AG09319 (cell line): Measurements from ENCODE around the gene HPGD.

Experiments
- DNase-seq: peaks from one replicate; pipeline ENCODE4 v3.0.0-alpha.2; 2010; ENCODE audit warnings: low read depth; ENCODE audit errors: extremely low read depth
- TF ChIP-seq, protein P1 (sequence below): IDR thresholded peaks from 2 replicates; pipeline ENCODE4 v1.5.1; 2011; ENCODE audit warnings: low read depth, mild to moderate bottlenecking, inconsistent platforms, low read length, moderate library complexity

HPGD gene

GRCh38 chr4:174457468-174457867, 64.8 kb downstream of the HPGD start:
- TF ChIP-seq, protein P1, sequence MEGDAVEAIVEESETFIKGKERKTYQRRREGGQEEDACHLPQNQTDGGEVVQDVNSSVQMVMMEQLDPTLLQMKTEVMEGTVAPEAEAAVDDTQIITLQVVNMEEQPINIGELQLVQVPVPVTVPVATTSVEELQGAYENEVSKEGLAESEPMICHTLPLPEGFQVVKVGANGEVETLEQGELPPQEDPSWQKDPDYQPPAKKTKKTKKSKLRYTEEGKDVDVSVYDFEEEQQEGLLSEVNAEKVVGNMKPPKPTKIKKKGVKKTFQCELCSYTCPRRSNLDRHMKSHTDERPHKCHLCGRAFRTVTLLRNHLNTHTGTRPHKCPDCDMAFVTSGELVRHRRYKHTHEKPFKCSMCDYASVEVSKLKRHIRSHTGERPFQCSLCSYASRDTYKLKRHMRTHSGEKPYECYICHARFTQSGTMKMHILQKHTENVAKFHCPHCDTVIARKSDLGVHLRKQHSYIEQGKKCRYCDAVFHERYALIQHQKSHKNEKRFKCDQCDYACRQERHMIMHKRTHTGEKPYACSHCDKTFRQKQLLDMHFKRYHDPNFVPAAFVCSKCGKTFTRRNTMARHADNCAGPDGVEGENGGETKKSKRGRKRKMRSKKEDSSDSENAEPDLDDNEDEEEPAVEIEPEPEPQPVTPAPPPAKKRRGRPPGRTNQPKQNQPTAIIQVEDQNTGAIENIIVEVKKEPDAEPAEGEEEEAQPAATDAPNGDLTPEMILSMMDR: no peak
- DNase-seq: no peak

DNA sequence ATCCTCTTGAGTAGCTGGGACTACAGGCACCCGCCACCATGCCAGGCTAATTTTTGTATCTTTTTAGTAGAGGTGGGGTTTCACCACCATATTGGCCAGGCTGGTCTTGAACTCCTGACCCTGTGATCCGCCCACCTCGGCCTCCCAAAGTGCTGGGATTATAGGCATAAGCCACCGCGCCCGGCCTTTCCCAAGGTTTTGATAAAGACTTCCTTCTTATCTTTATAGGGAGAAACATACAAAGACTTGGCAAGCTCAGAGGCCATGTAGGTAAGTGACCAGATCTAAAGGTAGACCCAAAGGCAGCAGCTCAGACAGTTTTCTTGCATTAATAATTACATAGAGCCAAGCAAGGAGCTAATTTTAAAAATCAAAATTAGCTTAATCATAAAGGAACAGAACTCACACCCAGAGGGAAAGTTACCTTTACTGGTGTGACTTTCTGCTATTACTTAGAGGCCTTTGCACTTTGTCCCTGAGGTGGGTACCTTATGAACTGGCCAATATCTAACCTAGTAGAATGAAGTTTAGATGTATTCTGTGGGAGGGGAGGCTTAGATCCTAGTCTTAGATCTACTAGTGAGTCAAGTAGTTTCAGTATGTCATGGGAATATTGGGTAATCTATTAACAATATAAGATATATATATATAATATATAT, 67.3 kb downstream of the HPGD start:
- DNase-seq: no peak
- TF ChIP-seq, protein P1: no peak

GRCh38 chr4:174451718-174452296, 70.5 kb downstream of the HPGD start:
- TF ChIP-seq, protein P1: no peak
- DNase-seq: no peak

DNA sequence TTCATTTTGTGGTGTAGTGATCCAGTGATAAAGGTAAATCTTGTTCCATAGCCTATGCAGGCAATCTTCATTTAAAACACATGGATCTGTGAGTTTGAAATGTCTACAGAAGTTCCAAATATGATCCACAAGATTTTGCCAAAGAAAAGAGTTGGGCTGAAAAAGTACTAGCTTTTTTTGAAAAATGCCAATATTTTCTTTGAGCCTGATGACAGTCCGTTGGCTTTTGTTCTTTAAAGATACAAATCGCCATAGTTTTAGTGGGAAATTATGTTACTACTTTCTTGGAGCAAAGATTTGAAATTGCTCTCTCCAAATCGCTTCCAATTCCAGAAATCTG, 71.5 kb downstream of the HPGD start:
- DNase-seq: no peak
- TF ChIP-seq, protein P1: no peak

DNA sequence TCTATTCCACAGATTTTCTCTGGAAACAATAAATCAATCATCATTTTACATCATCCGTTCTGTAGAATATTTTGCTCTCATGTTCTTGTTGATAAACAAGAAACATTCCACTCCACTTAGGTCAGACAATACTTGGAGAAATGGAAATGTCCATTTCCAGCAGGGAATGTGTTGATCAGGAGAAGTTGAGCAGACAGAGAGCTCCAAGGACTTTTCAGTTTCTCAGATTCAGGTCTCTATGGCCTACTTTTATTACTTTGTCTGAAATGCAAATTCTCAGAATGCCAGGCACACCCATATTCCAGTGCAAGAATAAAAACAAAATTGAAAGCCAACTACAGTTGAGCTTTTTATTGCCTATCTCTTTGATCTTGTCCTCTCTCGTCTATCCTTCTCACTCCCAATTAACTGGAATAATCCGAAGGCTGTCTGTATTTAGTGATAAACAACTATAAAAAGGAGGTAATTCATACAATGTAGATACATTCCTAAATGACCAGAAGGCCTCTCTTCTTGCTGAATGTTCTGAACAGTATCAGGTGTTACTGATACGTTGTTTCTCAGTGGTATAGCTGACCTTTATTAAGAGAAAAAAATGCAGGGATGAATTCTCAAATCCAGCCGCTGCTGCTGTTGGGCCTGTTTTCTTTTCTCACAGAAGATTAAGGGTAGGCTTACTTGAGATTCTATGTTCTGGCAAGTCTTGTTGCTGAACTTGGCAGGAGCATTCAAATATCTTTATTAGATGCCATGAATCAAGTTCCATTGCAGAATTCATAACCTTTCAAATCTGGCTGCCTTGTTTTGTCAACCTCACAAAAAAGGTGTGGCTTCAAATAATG, 72.1 kb downstream of the HPGD start:
- TF ChIP-seq, protein P1: no peak
- DNase-seq: no peak

GRCh38 chr4:174449152-174449551, 73.1 kb downstream of the HPGD start:
- no peak for DNase-seq
- TF ChIP-seq, protein P1: no peak

DNA sequence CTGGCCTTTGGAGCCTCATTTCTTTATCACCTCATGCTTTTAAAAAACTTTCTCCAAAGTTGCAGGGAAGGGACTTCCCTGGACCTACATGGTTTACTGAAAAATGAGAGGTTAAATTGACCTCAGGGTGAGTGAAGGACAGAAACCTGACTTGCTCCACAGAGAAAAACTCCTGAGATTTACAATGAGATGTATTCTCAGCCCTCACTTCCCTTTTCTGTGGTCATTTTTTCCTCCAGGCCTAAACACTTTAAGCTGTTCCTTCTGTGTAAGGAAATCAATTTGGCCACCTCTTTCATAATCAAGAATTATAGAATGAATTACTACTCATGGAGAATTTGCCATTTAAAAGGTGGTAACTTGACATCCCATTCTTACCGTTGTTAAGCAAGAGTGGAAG, 77.9 kb downstream of the HPGD start:
- DNase-seq: no peak
- TF ChIP-seq, protein P1: no peak
